ENCODE measurements around the gene GINS2. TPM values are rescaled to one million over a fixed set of nuclear protein-coding genes. Genes with fewer than 3 reads are reported as not detected.
A peak's percentile ranks its signal among the peaks of the same experiment; 100 is the strongest.

Gene GINS2
- total RNA-seq, 1 experiment from 2014 or later, result 52.7 TPM

DNA sequence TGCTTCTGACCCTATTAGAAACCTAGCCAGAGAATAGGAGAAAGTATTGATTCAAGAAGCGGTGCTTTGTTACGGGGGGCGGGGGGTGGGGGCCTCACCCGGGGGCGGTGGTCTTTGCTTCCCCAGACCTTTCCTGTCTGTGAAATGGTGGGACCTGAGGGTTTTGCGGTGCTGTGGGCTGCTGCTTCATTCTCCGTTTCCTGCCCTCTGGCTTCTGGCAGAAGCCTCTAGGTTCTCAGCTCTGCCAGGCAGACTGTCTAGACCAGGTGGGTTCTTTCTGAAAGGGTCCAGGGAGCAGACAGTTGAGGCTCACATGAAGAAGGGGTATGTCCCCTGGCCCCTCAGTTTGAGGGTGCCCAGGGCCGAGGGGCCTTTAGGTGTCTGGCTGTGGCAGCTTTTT, 61.7 kb downstream of the GINS2 start:
- no peak overlapping the region for H3K56ac ChIP-seq (ENCODE audit: insufficient read length, low read depth, low read length)
- no peak overlapping the region for H2BK20ac ChIP-seq (ENCODE audit: low read depth, low read length, poor library complexity, severe bottlenecking)
- Mint-ChIP-seq H3K27me3 (ENCODE audit: low read depth) (no peaks in the 10 kb centered on the region), H3K36me3 (ENCODE audit: insufficient read depth in 1 of 3, low read depth in 3 of 3) (peaks cover 19 to 29% (median 28%) of the 10 kb centered on the region in 3 experiments), H3K4me3 (no peak overlapping the region), H3K9me3 (peaks cover 11 to 14% of the 10 kb centered on the region in 2 experiments), H3K27ac (peak overlapping the region in 1 of 3 experiments; percentile 18; a peak in 1 of 7 replicates), H3K4me1 (peaks cover 34 to 45% of the 10 kb centered on the region in 2 experiments)
- no peak for DNase-seq
- peaks cover 60% of the 10 kb centered on the region; the same call in 1 of the 2 replicates for H3K79me2 ChIP-seq (ENCODE audit: insufficient read depth, low read length)
- no peaks in the 10 kb centered on the region for H3K27me3 ChIP-seq (ENCODE audit: insufficient read depth, low read length)
- H3K4ac ChIP-seq (ENCODE audit: low read depth, low read length), result no peak overlapping the region
- H3K18ac ChIP-seq (ENCODE audit: insufficient read length, low read depth, low read length), result no peak overlapping the region
- H3K23me2 ChIP-seq (ENCODE audit: insufficient read length, low read depth, low read length, poor library complexity, severe bottlenecking), result no peaks in the 10 kb centered on the region
- H4K5ac ChIP-seq (ENCODE audit: insufficient read length, low read depth, low read length), result no peak overlapping the region
- H4K91ac ChIP-seq (ENCODE audit: insufficient read length, low read depth, low read length), result no peak overlapping the region
- H3K4me1 ChIP-seq (ENCODE audit: insufficient read depth, low read length), result peaks cover 3% of the 10 kb centered on the region; the same call in 1 of the 2 replicates
- H4K8ac ChIP-seq (replicated peaks; ENCODE audit: insufficient read length, low read depth, low read length), result no peak overlapping the region
- H4K20me1 ChIP-seq (ENCODE audit: control insufficient read depth, insufficient read depth, insufficient read length), result peaks cover 9% of the 10 kb centered on the region
- H3K9me3 ChIP-seq (ENCODE audit: control insufficient read depth, low read depth, low read length), result no peaks in the 10 kb centered on the region
- H2BK15ac ChIP-seq (ENCODE audit: low read depth, low read length), result no peak overlapping the region
- H2BK120ac ChIP-seq (ENCODE audit: low read depth, low read length, poor library complexity, severe bottlenecking), result no peak overlapping the region
- no peak overlapping the region for H3K27ac ChIP-seq (ENCODE audit: insufficient read length, low read depth, low read length)
- no peak overlapping the region for H3K23ac ChIP-seq (ENCODE audit: insufficient read length, low read depth, low read length)
- TF ChIP-seq, protein P1, sequence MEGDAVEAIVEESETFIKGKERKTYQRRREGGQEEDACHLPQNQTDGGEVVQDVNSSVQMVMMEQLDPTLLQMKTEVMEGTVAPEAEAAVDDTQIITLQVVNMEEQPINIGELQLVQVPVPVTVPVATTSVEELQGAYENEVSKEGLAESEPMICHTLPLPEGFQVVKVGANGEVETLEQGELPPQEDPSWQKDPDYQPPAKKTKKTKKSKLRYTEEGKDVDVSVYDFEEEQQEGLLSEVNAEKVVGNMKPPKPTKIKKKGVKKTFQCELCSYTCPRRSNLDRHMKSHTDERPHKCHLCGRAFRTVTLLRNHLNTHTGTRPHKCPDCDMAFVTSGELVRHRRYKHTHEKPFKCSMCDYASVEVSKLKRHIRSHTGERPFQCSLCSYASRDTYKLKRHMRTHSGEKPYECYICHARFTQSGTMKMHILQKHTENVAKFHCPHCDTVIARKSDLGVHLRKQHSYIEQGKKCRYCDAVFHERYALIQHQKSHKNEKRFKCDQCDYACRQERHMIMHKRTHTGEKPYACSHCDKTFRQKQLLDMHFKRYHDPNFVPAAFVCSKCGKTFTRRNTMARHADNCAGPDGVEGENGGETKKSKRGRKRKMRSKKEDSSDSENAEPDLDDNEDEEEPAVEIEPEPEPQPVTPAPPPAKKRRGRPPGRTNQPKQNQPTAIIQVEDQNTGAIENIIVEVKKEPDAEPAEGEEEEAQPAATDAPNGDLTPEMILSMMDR (conservative IDR thresholded peaks at IDR 0.05), result no peak
- H2BK5ac ChIP-seq (ENCODE audit: insufficient read length, low read length), result no peak overlapping the region
- H2AFZ ChIP-seq (ENCODE audit: low read length), result no peak overlapping the region
- no peak overlapping the region for H2BK12ac ChIP-seq (ENCODE audit: insufficient read length, low read depth, low read length)
- H3K14ac ChIP-seq (ENCODE audit: insufficient read depth, low read length), result no peak overlapping the region
- no CpG with 5 or more reads among the region's 8 CpGs for WGBS (ENCODE audit: extremely low coverage, insufficient read length, low lambda C conversion rate)
- H3K79me1 ChIP-seq (ENCODE audit: insufficient read depth, low read depth, low read length, poor library complexity, severe bottlenecking), result peaks cover 14% of the 10 kb centered on the region
- no peak overlapping the region for H2AK5ac ChIP-seq (ENCODE audit: insufficient read length, low read length)
- no peak overlapping the region for H3K9ac ChIP-seq (ENCODE audit: extremely low read depth, insufficient read length, low read length)
- no peak overlapping the region for H3T11ph ChIP-seq (ENCODE audit: low read length)
- no peak overlapping the region for H3K4me2 ChIP-seq (ENCODE audit: insufficient read depth, insufficient read length, low read length)

Other genes starting within 250 kb of the GINS2 start
- gene GSE1, start 75.6 kb downstream of the GINS2 start, total RNA-seq (2021), result 123 and 125 TPM in 2 replicates
- 4.9 and 5.6 TPM in 2 replicates for gene C16orf74, start 62.1 kb upstream of the GINS2 start, total RNA-seq (2021)
- 52.3 and 59.5 TPM in 2 replicates for gene EMC8, start 110.6 kb upstream of the GINS2 start, total RNA-seq (2021)
- gene COX4I1, start 110.7 kb upstream of the GINS2 start, total RNA-seq (2021), result 506 and 520 TPM in 2 replicates
- 0.28 TPM in 1 of 2 replicates, not detected in the other for gene IRF8, start 210.2 kb upstream of the GINS2 start, total RNA-seq (2021)